ENCODE results near the gene BRD8. TPM values are rescaled to one million over a fixed set of nuclear protein-coding genes. Genes with fewer than 3 reads are reported as not detected.
A peak's percentile ranks its signal among the peaks of the same experiment; 100 is the strongest.
"Not testable (repeated sequence)": the region's sequence is repeated elsewhere in the genome, so short reads cannot be mapped to it uniquely, and the experiment has no call there.

Gene BRD8, protein sequence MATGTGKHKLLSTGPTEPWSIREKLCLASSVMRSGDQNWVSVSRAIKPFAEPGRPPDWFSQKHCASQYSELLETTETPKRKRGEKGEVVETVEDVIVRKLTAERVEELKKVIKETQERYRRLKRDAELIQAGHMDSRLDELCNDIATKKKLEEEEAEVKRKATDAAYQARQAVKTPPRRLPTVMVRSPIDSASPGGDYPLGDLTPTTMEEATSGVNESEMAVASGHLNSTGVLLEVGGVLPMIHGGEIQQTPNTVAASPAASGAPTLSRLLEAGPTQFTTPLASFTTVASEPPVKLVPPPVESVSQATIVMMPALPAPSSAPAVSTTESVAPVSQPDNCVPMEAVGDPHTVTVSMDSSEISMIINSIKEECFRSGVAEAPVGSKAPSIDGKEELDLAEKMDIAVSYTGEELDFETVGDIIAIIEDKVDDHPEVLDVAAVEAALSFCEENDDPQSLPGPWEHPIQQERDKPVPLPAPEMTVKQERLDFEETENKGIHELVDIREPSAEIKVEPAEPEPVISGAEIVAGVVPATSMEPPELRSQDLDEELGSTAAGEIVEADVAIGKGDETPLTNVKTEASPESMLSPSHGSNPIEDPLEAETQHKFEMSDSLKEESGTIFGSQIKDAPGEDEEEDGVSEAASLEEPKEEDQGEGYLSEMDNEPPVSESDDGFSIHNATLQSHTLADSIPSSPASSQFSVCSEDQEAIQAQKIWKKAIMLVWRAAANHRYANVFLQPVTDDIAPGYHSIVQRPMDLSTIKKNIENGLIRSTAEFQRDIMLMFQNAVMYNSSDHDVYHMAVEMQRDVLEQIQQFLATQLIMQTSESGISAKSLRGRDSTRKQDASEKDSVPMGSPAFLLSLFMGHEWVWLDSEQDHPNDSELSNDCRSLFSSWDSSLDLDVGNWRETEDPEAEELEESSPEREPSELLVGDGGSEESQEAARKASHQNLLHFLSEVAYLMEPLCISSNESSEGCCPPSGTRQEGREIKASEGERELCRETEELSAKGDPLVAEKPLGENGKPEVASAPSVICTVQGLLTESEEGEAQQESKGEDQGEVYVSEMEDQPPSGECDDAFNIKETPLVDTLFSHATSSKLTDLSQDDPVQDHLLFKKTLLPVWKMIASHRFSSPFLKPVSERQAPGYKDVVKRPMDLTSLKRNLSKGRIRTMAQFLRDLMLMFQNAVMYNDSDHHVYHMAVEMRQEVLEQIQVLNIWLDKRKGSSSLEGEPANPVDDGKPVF
- 47.4 and 61.5 TPM in 2 replicates for total RNA-seq (2014; rRNA removed; shearing (Covaris generic); ENCODE audit: low replicate concordance)

DNA sequence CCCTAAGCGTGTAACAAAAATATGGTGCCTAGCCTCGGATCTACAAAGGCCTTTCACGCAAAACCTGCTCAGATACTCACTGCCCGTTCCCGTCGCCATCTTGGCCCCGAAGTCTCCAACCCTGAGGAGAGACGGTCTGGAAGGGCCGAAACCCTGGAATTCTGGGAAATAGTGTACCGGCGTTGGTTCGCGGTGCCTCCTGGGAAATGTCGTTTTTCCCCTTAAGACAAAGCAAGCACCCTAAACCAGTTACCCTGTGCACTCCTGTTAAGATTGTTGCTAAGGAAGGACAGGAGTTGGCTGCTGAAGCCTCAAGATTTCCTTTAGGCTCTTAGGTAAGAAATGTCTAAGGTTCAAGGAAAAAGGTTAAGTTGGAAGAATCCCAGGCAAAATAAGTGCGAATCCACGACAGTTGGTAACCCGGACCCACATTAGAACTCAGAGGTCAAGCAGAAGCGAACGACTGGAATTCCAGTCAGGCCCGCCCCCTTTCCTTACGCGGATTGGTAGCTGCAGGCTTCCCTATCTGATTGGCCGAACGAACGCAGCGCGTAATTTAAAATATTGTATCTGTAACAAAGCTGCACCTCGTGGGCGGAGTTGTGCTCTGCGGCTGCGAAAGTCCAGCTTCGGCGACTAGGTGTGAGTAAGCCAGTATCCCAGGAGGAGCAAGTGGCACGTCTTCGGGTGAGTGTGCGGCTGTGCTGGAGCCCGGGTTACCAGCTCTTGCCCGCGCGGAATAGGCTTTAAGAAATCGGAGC lies at the start of gene BRD8, which contains the start of gene KIF20A:
Gene BRD8, minus strand, starts transcription at position 115 of the 761 bp plus-strand sequence. Its CDS starts 16 bp downstream, at position 99.
Gene KIF20A, plus strand, starts transcription at position 597 of the 761 bp plus-strand sequence. CDS start 569 bp downstream, outside the sequence.
- DNase-seq (ENCODE audit: low read depth), result peak; percentile 97
- in situ Hi-C loops (cut with HindIII; ENCODE audit: low pct_unique_long_range_greater_than_20kb, low sequenced_read_pairs), result no loop called here

DNA sequence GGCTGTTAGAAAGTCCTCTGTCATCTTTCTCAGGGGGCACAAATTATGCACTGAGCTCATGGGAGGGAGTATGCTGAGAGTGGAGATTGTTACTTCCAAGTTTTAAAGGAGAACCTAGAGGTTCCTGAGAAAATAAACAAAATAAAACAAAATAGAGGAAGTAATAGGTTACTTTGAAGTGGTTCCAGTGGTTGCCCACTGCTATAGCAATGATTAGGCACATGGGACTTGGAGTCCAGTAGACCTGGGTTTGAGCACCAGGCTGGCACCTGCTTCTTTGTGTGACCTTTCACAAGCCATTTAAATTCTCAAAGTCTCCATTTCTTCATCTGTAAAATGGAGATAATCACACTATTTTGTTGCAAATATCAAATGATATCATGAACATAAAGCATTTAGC lies 48.5 kb upstream of the BRD8 start:
- no peak for DNase-seq (ENCODE audit: low read depth)
- in situ Hi-C loops (cut with HindIII; ENCODE audit: low pct_unique_long_range_greater_than_20kb, low sequenced_read_pairs), result no loop called here

DNA sequence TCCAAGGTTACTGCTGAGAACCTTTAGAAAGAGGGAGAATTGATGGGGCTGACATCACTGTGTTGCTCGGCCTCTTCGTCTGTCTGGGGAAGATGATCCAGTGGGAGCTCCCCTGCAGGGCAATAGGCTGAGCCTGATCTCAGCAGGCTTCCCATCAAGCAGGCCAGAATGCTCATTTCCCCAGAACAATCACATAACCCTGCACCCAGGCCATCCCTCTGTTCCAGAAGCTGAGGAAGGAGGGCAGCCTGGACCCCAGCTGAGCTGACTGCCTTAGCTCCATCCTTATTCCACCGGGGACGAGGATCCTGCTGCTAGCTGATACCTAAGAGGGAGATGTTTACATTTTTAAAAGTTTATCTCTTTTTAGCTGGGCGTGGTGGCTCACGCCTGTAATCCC lies 46.3 kb upstream of the BRD8 start:
- in situ Hi-C loops (cut with HindIII; ENCODE audit: low pct_unique_long_range_greater_than_20kb, low sequenced_read_pairs), result no loop called here
- DNase-seq (ENCODE audit: low read depth), result no peak

DNA sequence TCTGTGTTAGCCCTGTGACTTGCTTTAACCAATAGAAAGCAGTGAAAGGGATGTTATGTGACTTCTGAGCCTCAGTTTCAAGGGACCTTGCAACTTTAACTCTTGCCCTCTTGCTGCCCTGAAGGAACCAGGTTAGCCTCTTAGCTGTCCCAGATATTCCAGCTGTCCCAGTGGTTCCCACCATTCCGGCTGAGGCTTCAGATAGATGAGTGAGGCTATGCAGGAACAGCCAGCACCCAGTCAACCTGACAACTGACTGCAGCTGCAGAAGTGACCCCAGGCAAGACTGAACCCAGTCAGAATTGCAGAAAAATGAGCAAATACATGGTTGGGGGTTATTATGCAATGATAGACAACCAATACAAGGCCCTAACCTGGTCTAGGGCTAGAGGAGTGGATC lies 45.1 kb upstream of the BRD8 start:
- DNase-seq (ENCODE audit: low read depth), result no peak
- in situ Hi-C loops (cut with HindIII; ENCODE audit: low pct_unique_long_range_greater_than_20kb, low sequenced_read_pairs), result no loop called here

DNA sequence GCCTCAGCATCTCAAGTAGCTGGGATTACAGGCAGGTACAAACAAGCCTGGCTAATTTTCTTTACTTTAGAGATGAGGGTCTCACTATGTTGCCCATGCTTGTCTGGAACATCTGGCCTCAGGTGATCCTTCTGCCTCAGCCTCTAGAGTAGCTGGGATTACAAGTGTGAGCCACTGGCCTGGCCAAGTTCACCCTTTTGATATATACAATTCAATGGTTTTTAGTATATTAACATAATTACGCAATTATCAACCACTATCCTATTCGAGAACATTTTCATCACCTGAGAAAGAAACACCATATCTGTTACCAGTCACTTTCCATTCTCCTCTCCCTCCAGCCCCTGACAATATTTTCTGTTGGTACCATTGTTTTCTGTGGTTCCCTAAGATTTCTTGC lies 38.4 kb upstream of the BRD8 start:
- in situ Hi-C loops (cut with HindIII; ENCODE audit: low pct_unique_long_range_greater_than_20kb, low sequenced_read_pairs), result no loop called here
- DNase-seq (ENCODE audit: low read depth), result no peak

DNA sequence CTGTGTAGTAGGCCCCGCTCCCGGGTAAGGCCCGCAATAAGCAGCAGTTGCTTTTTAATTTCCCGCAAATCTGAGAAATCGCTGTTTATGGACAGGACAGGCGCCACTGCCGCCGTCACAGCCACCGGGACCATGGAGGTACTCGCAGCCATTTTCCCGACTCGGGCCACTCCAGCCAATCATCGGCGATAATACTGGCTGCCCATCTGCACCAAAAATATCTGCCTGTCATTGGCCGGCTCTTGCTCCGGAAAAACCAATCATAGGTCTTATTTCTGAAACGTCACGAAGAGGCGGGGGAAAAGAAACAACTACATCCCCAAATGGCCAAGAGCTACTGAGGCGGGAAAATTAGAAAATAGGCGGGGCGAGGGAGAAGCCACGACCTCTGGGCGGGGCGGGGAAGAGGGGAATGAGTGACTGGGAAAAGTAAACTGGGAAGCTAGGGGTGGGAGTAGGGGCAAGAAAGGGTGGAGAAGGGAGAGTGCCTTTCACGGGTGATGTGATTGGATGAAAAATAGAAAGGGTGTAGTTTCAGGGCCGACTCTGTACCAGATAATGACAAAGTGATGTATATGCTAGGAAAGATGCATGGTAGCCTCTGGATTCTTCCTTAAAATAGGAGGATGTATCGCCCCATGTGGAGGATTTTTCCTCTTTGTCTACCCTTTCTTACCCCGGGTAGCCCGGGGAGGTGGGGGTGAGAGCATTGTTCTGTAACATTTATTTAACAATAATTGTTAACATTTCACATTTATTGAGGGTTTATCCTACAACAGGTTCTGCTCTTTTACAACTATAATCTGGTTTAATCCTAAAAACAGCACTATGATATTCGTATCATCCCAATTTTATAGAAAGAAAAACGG lies 35.0 kb upstream of the BRD8 start, which contains the start of gene CDC23:
Gene CDC23, minus strand, starts transcription at position 163 of the 869 bp plus-strand sequence. Its CDS starts 11 bp downstream, at position 152.
- in situ Hi-C loops (cut with HindIII; ENCODE audit: low pct_unique_long_range_greater_than_20kb, low sequenced_read_pairs), result no loop called here
- peak; percentile 98 for DNase-seq (ENCODE audit: low read depth)

DNA sequence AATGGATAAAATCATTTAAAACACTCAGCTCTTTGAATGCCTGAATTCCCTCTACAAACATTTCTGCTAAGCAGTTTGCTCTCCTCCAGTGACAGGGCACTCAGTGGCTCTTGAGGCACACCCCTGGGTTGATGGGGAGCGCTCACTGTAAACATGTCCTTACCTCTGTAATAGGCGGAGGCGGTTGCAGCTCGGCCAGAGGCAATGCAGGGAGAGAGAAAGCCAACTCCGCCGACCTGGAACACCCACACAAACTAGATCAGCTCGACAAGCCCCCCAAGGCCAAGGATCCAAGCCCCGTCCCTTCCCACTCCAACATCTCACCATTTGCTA lies 34.4 kb upstream of the BRD8 start:
- no peak for DNase-seq (ENCODE audit: low read depth)
- in situ Hi-C loops (cut with HindIII; ENCODE audit: low pct_unique_long_range_greater_than_20kb, low sequenced_read_pairs), result no loop called here

DNA sequence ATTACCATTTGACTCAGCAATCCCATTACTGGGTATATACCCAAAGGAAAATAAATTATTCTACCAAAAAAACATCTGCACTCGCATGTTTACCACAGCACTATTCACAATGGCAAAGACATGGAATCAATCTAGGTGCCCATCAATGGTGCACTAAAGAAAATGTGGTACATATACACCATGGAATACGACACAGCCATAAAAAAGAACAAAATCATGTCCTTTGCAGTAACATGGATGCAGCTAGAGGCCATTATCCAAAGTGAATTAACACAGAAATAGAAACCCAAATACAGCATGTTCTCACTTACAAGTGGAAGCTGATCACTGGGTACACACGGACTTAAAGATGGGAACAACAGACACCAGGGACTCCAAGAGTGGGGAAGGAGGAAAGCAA lies 32.6 kb upstream of the BRD8 start:
- in situ Hi-C loops (cut with HindIII; ENCODE audit: low pct_unique_long_range_greater_than_20kb, low sequenced_read_pairs), result no loop called here
- no peak for DNase-seq (ENCODE audit: low read depth)

DNA sequence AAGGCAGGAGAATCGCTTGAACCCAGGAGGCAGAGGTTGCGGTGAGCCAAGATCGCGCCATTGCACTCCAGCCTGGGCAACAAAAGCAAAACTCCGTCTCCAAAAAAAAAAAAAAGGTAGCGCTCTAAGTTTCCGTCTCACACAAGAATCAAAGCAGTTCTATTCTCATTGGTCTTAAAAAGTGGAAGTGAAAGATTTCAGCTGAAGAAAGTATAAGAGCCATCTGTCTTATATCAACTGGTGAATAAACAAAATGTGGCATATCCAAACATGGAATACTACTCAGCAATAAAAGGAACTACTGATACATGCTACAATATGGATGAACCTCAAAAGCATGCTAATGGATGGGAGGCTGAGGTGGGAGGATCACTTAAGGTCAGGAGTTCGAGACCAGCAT lies 15.4 kb upstream of the BRD8 start:
- in situ Hi-C loops (cut with HindIII; ENCODE audit: low pct_unique_long_range_greater_than_20kb, low sequenced_read_pairs); DNase-seq (ENCODE audit: low read depth): not testable (repeated sequence)

DNA sequence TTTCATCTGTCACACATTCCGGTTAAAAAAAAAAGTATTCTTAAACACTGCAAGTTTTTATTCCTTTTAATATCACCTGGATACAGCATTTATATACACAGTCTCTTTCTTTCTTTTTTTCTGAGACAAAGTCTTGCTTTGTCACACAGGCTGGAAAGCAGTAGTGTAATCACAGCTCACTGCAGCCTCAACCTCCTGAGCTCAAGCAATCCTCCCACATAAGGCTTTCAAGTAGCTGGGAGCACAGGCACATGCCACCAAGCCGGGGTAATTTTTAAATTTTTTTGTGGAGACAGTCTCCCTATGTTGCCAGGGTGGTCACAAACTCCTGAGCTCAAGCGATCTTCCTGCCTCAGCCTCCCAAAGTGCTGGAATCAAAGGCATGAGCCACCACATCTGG lies 14.4 kb upstream of the BRD8 start:
- in situ Hi-C loops (cut with HindIII; ENCODE audit: low pct_unique_long_range_greater_than_20kb, low sequenced_read_pairs), result no loop called here
- no peak for DNase-seq (ENCODE audit: low read depth)

DNA sequence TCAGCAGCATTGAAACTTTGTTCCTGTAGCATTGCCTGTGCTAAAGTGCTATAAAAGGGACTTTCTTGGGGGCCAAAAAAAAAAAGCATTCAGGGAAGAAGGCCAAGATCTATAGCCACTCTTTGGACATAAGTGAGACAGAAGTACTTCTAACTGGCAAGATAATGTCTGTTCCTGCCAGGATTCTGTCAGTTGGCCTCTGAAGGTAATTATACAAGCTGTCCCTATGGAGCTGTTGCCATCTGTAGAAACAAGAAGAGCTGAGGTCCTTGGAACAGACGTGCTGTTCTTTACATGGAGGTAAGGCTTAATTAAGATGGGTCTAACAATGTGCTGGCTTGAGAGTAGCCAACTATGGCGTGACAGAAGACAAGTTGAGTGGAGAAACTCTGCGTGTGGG lies 10.2 kb upstream of the BRD8 start:
- in situ Hi-C loops (cut with HindIII; ENCODE audit: low pct_unique_long_range_greater_than_20kb, low sequenced_read_pairs), result no loop called here
- DNase-seq (ENCODE audit: low read depth), result no peak

DNA sequence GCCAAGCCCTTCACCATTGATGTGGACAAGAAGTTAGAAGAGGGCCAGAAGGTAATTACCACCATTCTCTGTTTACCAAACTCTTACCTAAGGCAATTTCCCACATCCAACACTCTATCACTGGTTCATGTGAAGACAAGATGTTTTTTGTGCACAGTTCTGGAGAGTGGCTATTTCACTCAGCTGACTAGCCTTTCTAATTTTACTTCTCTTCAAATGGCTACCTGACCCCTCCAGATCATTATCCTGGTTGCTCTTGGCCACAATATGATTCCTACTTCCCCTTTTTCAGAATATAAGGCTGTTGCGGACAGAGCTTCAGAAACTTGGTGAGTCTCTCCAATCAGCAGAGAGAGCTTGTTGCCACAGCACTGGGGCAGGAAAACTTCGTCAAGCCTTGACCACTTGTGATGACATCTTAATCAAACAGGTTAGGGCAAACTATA lies 7.6 kb upstream of the BRD8 start:
- no peak for DNase-seq (ENCODE audit: low read depth)
- in situ Hi-C loops (cut with HindIII; ENCODE audit: low pct_unique_long_range_greater_than_20kb, low sequenced_read_pairs), result no loop called here

DNA sequence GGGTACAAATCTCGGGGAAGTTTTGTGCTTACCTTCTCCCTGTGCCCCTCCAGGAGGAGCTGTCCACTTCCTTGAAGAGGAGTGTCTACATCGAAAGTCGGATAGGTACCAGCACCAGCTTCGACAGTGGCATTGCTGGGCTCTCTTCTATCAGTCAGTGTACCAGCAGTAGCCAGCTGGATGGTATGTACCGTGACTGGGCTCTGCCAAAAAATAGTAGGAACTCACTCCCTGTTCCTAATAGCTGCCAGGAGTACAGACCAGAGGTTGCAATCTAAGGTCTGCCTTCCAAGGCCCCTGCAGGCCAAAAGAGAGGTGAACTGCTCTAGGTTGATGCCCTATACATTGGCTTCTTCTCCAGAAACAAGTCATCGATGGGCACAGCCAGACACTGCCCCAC lies 4.4 kb upstream of the BRD8 start:
- in situ Hi-C loops (cut with HindIII; ENCODE audit: low pct_unique_long_range_greater_than_20kb, low sequenced_read_pairs), result no loop called here
- no peak for DNase-seq (ENCODE audit: low read depth)

DNA sequence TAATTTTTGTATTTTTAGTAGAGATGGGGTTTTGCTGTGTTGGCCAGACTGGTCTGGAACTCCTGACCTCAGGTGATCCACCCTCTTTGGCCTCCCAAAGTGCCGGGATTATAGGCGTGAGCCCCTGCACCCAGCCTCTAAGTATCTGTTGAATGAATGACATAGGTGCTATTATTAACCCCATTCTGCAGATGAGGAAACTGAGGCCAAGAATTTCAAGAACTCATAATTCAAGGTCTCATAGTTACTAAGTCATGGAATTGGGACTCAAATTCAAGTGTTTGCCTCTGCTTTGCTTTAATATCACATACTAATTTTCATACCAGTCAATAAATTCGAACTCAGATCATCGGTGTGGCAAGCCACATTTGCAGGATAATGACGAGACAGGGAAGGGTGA lies 2.4 kb upstream of the BRD8 start:
- no peak for DNase-seq (ENCODE audit: low read depth)
- in situ Hi-C loops (cut with HindIII; ENCODE audit: low pct_unique_long_range_greater_than_20kb, low sequenced_read_pairs), result no loop called here

DNA sequence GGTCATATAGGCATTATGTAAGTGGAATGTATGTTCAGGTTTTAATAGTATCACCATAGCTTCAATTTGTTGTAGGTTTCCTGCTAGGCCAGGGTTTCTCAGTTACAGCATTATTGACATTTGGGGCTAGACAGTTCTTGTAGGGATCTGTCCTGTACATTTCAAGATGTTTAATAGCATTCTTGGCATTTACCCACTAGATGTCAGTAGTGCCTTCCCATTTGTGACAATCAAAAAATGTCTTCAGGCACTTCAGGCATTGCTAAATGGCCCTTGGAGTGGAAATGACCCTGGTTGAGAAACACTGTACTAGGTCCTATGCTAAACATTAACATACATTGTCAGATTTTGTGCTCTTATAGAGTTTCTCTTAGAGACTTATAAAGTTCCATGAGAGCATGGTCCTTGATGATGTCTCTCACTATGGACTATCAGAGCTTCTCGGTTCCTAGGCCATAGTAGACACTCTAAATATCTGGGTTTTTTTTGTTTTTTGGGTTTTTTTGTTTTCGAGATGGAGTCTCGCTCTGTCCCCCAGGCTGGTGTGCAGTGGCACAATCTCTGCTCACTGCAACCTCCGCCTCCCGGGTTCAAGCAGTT lies 1.9 kb upstream of the BRD8 start:
- in situ Hi-C loops (cut with HindIII; ENCODE audit: low pct_unique_long_range_greater_than_20kb, low sequenced_read_pairs), result no loop called here
- DNase-seq (ENCODE audit: low read depth), result peak; percentile 54

DNA sequence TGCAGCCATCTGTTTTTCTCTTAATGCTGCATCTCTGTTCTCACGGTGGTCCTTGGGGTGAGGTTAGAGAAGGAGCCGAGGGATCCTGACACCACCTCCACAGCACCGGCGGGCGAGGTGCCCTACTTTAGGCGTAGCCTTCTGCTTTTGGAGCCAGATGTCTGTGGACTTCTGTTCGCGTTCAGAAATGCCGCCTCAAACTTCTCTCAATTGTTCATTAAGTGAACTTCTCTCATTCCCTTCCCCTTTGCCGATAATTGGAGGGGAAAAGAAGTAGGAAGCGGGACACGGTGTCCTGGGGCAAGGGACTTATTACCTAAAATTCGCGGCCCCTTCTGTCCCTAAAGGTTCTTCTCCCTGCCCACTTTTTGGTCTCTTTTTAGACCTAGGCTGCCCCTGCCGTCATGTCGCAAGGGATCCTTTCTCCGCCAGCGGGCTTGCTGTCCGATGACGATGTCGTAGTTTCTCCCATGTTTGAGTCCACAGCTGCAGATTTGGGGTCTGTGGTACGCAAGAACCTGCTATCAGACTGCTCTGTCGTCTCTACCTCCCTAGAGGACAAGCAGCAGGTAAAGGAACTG lies 937 bp upstream of the BRD8 start:
- peak; percentile 9 for DNase-seq (ENCODE audit: low read depth)
- in situ Hi-C loops (cut with HindIII; ENCODE audit: low pct_unique_long_range_greater_than_20kb, low sequenced_read_pairs), result no loop called here

Measured in Caki2 (cell line).